Measurements from ENCODE around the gene PNISR.

GRCh38 chr6:99364026-99364425, 61.1 kb downstream of the PNISR start:
- no peak for TF ChIP-seq EZH2phosphoT487 (IDR thresholded peaks at IDR 0.05; ENCODE audit: low read length)
- TF ChIP-seq, protein P1, sequence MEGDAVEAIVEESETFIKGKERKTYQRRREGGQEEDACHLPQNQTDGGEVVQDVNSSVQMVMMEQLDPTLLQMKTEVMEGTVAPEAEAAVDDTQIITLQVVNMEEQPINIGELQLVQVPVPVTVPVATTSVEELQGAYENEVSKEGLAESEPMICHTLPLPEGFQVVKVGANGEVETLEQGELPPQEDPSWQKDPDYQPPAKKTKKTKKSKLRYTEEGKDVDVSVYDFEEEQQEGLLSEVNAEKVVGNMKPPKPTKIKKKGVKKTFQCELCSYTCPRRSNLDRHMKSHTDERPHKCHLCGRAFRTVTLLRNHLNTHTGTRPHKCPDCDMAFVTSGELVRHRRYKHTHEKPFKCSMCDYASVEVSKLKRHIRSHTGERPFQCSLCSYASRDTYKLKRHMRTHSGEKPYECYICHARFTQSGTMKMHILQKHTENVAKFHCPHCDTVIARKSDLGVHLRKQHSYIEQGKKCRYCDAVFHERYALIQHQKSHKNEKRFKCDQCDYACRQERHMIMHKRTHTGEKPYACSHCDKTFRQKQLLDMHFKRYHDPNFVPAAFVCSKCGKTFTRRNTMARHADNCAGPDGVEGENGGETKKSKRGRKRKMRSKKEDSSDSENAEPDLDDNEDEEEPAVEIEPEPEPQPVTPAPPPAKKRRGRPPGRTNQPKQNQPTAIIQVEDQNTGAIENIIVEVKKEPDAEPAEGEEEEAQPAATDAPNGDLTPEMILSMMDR (IDR thresholded peaks at IDR 0.05; ENCODE audit: low read length): no peak
